GM21423 (cell line): ENCODE measurements around the gene C1orf167.

Experiments used
- ATAC-seq: cut with Tn5 transposase; IDR thresholded peaks from one replicate; pipeline ENCODE4 v1.9.1; 2021; ENCODE audit warnings: mild to moderate bottlenecking, moderate library complexity; ENCODE audit not compliant: unreplicated experiment

The C1orf167 gene

GRCh38 chr1:11759791-11760190 lies 2.2 kb upstream of the C1orf167 start:
- ATAC-seq, result no peak

- no peak for ATAC-seq
These were observed 708 bp upstream of the C1orf167 start for GRCh38 chr1:11761285-11761684.

- no peak for ATAC-seq
These were observed 2.1 kb downstream of the C1orf167 start for GRCh38 chr1:11764115-11764514.

- ATAC-seq, result no peak
These were observed 2.5 kb downstream of the C1orf167 start for GRCh38 chr1:11764519-11764918.

GRCh38 chr1:11765661-11766428 lies 3.9 kb downstream of the C1orf167 start:
- no peak for ATAC-seq

- no peak for ATAC-seq
These were observed 4.4 kb downstream of the C1orf167 start for GRCh38 chr1:11766429-11766776.

GRCh38 chr1:11767922-11768704 lies 6.1 kb downstream of the C1orf167 start:
- no peak for ATAC-seq

DNA sequence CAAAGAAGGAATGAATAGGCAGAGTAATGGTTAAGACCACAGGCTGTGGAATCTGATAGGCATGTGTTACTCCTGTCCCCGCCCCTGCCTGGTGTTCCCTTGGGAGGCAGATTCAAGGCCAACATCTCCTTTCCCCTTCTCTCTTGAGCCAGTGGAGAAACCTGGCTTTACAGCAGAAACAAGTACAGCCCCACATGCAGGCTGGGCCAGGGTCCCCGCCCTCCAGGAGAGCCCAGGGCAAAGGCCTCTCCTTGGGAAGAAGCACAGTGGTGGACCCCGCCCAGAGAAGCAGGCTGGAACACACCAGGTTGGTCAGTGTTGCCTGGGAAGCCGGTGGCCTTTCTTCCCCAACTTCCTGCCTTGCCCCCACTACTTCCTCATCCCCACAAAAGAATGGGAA lies 6.8 kb downstream of the C1orf167 start:
- ATAC-seq, result no peak

DNA sequence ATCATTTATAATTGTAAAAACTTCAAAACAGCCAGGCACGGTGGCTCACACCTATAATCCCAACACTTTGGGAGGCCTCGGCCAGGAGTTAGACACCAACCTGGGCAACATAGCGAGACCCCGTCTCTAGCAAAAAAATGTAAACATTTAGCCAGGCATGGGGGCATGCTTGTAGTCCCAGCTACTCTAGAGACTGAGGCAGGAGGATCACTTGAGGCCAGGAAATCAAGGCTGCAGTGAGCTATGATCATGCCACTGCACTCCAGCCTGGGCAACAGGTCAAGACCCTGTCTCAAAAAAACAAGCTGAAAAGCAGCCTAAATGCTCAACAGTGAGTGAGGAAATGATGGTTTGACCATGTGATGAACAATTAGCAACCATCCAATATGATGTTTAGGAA lies 7.3 kb downstream of the C1orf167 start:
- ATAC-seq, result no peak

DNA sequence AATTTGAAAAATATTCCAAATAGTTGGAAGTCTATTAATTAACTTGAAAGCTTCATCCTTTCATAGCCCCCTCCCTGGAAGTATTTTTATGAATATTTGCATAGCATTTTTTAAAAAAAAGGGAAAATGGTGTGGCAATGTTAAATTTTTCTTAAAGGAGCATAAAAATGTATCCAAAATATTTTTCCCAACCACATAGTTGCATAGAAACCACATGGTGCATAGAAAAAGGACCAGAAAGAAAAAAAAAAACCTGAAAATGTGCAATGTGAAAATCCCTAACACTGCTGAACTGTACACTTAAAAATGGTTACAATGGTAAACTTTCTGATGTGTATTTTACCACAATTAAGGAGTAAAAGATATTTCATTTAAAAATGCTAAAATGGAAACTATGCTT lies 8.0 kb downstream of the C1orf167 start:
- ATAC-seq, result no peak

DNA sequence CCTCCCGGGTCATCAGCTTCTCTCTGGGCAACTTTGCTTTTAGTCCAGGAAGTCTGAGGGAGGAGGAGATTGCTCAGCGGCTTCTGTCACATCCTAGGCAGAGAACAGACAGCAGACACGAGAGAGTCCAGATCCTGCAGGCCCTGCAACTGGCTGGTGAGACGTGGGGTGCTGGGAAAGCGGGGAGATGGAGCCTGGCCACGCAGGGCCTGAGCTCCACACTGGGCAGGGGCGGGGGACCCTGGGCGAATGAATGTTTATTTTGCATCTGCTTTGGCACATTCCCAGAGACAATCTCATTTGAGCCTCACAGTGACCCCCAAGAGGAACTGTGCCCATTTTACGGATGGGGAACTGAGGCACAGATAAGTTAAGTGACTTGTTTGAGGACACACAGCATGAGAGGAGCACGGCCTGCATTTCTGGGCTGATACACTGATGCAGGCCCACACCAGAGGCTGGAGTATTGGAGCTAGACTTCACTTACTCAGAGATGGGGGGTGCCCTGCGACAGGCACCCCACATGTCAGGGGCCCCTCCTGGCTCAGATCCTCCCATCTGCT lies 9.6 kb downstream of the C1orf167 start:
- ATAC-seq, result no peak

GRCh38 chr1:11772458-11772857 lies 10.5 kb downstream of the C1orf167 start:
- no peak for ATAC-seq

GRCh38 chr1:11774753-11775152 lies 12.8 kb downstream of the C1orf167 start:
- no peak for ATAC-seq

- no peak for ATAC-seq
These were observed 15.8 kb downstream of the C1orf167 start for GRCh38 chr1:11777658-11778322.

DNA sequence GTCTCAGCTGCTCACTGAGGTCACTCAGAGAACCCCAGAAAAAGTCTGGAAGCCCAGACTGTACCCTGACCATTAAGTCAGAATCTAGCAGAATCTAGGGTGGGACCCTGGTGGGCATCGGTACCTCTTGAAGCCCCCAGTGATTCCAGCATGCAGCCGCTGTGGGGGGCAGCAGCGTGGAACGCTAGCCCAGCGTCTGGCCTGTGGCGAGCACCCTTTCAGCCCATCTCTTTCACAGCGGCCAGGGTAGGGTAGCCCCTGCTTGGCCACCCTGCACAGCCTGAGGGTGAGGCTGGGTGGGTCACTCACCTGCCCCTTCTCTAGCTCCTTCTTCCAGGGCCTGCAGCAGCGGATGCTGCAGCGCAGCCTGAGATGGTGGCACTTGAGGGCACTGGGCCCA lies 16.3 kb downstream of the C1orf167 start:
- no peak for ATAC-seq

DNA sequence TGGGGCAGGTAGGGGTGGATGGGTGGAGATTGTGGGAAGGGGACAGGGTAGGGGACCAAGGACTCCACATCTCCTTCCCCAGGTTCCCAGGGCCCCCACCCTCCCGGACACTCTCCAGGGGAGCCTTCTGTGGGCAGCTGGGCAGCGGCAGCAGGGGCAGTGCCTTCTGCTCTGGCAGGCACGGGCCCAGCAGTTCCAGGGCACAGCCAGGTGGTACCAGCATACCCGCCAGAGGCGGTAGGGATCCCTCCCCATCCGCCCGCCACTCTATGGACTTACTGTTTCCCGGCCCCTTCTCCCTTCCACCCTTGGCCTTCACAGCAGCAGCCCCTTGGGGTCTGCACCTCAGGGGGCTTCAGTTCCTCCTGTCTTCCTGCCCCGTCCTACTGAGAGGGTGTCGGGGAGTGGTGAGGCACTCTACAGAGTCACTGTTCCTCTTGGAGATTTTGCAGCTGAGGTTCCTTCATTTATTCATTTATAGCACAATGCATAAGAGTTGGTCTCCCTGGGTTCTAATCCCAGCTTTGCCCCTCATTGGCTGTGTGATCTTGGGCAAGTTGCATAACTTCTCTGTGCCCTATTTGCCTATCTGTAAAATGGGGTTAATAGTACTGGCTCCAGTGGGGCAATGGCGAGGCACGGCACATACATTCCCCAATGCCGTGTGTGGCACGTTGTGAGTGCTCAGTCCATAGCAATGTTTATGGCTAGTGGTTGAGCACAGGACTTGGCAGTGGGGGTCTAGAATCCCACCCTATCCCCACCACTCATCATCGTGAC lies 17.0 kb downstream of the C1orf167 start:
- ATAC-seq, result no peak

DNA sequence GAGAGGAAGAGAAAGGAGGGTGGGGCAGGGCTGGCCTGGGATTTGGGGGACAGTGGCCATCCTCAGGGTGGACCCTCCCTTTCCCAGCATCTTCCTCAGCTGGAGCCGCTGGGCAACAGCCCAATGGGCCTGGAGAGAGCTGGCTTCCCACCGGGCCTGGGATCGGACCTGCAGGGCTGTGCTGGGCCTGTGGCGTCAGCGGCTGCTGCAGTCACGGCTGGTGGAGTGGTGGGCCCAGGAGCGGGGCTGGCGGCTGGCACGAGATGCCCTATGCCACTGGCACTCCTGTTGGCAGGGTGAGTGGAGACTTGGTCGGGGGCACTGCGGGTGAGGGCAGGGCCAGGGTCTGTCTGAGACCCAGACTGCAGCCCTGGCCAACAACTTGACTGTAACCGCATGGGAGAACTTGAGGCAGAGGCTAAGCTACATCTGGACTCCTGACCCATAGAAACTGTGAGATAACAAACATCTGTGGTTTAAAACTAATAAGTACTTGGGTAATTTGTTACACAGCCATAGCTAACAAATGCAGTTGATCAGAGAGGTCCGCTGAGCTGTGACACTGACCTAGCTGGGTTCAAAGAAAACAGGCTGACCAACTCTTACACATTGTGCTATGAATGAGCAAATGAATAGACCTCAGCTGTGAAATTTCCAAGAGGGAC lies 17.9 kb downstream of the C1orf167 start:
- no peak for ATAC-seq

DNA sequence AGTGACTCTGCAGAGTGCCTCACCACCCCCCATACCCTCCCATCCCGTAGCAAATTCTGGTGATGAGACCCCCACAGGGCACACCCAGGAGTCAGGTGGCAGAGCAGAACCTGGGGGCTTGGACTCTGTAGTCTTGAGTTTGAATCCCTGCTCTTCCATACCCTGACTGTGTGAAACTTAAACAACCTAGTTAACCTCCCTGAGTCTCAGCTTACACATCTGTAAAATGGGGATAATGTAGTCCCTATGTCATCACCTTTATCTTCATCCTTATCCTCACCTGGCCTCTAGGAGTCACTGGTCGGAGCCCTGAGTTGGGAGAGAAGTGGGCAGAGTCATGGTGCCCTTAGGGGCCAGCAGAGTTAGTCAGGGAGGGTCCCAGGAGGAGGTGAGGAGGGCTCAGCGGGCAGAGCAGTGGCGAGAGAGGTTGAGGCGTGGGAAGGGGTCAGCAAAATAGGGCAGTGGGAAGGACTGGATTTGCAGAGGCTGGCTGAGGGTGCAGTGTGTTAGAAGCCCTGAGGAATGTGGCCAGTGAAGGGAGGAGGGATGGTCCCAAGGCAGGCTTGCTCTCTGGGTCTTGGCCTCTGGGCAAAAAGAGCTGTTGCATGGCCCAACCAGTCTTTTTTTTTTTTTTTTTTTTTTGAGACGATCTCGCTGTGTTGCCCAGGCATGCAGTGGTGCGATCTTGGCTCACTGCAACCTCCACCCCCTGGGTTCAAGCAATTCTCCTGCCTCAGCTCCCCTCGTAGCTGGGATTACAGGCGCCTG lies 18.6 kb downstream of the C1orf167 start:
- ATAC-seq, result no peak

DNA sequence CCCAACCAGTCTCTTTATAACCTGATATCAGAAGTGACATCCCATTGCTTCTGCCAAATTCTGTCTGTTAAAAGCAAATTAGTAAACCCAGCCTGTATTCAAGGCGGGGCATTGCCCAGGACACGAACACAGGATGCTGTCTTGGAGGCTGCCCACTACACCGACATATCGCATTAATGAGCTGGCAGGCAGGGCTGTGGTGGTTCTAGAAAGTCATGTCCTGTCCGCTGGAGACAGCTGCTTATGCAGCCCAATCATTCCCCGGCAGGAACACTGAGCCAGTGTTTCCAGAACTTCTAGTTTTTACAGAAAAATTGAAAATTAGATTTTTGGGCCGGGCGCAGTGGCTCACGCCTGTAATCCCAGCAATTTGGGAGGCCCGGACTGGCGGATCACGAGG lies 19.3 kb downstream of the C1orf167 start:
- no peak for ATAC-seq
